OCI-LY7 (cell line): ENCODE results near the gene SETD1A. TPM values are rescaled to one million over a fixed set of nuclear protein-coding genes. Genes with fewer than 3 reads are reported as not detected.

ENCODE experiments used
- BruUV-seq: library from RNA; stranded (reverse); fragments of 400-500 nt; replicated peaks from 2 replicates; lab custom pipeline; 2021; lab: Mats Ljungman, UMichigan
- CTCF ChIA-PET: fragments of 300-600 bp; sonication (Branson Sonifier 250); formaldehyde crosslinking; loops from one replicate; lab custom pipeline; 2022; ENCODE audit warnings: antibody characterized with exemption; ENCODE audit not compliant: unreplicated experiment; lab: Charles Lee
- POLR2A ChIA-PET: fragments of 300-600 bp; sonication (Branson Sonifier 250); formaldehyde crosslinking; loops from one replicate; lab custom pipeline; 2022; ENCODE audit warnings: antibody characterized with exemption; lab: Charles Lee
- DNase-seq: peaks from one replicate; pipeline ENCODE4 v3.0.0-alpha.2; 2015; ENCODE audit warnings: low spot score
- H2AFZ ChIP-seq: fragments of 200-600 bp; sonication (generic), shearing (Covaris generic); 2 replicates; pipeline ENCODE4 v1.6.1; 2014; ENCODE audit warnings: mild to moderate bottlenecking, antibody characterized with exemption, low read length, moderate library complexity
- H3K27ac ChIP-seq: fragments of 200-600 bp; sonication (generic); 2 replicates; pipeline ENCODE4 v1.5.1; 2014; ENCODE audit warnings: mixed run types, low read depth, mild to moderate bottlenecking, moderate library complexity, low read length, inconsistent platforms; ENCODE audit not compliant: poor library complexity, severe bottlenecking
- H3K36me3 ChIP-seq: fragments of 200-600 bp; sonication (generic); 2 replicates; pipeline ENCODE4 v1.6.1; 2014; ENCODE audit warnings: mild to moderate bottlenecking, antibody characterized with exemption, low read length, moderate library complexity, mixed read lengths; ENCODE audit not compliant: insufficient read depth
- H3K4me1 ChIP-seq: fragments of 200-600 bp; sonication (generic); 2 replicates; pipeline ENCODE4 v1.5.1; 2014; ENCODE audit warnings: mild to moderate bottlenecking, low read length; ENCODE audit not compliant: insufficient read depth, poor library complexity, severe bottlenecking
- H3K4me2 ChIP-seq: fragments of 200-600 bp; sonication (generic); 2 replicates; pipeline ENCODE4 v1.6.1; 2014; ENCODE audit warnings: mild to moderate bottlenecking, low read length
- H3K4me3 ChIP-seq: fragments of 200-600 bp; sonication (generic); 2 replicates; pipeline ENCODE4 v1.5.1; 2014; ENCODE audit warnings: mild to moderate bottlenecking, low read depth, low read length; ENCODE audit not compliant: poor library complexity, severe bottlenecking
- H3K79me2 ChIP-seq: fragments of 200-600 bp; sonication (generic); 2 replicates; pipeline ENCODE4 v1.6.1; 2016; ENCODE audit warnings: low read depth, mild to moderate bottlenecking, low read length, moderate library complexity, mixed read lengths; ENCODE audit not compliant: insufficient read depth
- H3K9me2 ChIP-seq: fragments of 200-600 bp; sonication (generic); 2 replicates; pipeline ENCODE4 v1.6.1; 2016; ENCODE audit warnings: mild to moderate bottlenecking, low read length, mixed read lengths; ENCODE audit not compliant: insufficient read depth
- H3K9me3 ChIP-seq: fragments of 200-600 bp; sonication (generic); 2 replicates; pipeline ENCODE4 v1.6.1; 2014; ENCODE audit warnings: mild to moderate bottlenecking, mixed run types, low read length, mixed read lengths
- H4K20me1 ChIP-seq: fragments of 200-600 bp; sonication (generic); 2 replicates; pipeline ENCODE4 v1.6.1; 2014; ENCODE audit warnings: mild to moderate bottlenecking, antibody characterized with exemption, low read length, moderate library complexity, mixed read lengths; ENCODE audit not compliant: insufficient read depth
- EZH2phosphoT487 ChIP-seq: fragments of 200-600 bp; sonication (generic); IDR thresholded peaks from 2 replicates; pipeline ENCODE4 v1.6.1; 2018; ENCODE audit warnings: low read depth, borderline replicate concordance, mild to moderate bottlenecking, mixed run types, antibody characterized with exemption, low read length, moderate library complexity, mixed read lengths
- intact Hi-C: fragments of 100-400 bp; cut with micrococcal nuclease; formaldehyde crosslinking; loops from one replicate; pipeline ENCODE4 v1.10.0; 2022; ENCODE audit not compliant: unreplicated experiment
- total RNA-seq, 2 experiments: library from RNA; depleted of rRNA in 1 of 2; stranded (reverse); fragments of >200 nt in 1 of 2; shearing (Covaris generic) in 1 of 2; gene quantifications; 2 replicates each; pipeline ENCODE4 v1.2.3, GENCODE V29; 2014 to 2022
- TF ChIP-seq, protein P1 (sequence below): fragments of 200-600 bp; sonication (generic); conservative IDR thresholded peaks from 2 replicates; pipeline ENCODE4 v1.5.1; 2014; ENCODE audit warnings: mild to moderate bottlenecking, antibody characterized with exemption, low read length, moderate library complexity, mixed read lengths

SETD1A gene
- total RNA-seq, 2 experiments from 2014 or later: 8.6 to 36.0 TPM

GRCh38 chr16:30987581-30988190 is 30.1 kb downstream of the SETD1A start:
- ChIA-PET POLR2A (no interaction called here), CTCF (no interaction called here)
- no peak overlapping the region for H2AFZ ChIP-seq
- no peaks in the 10 kb centered on the region for H3K79me2 ChIP-seq
- no TSS peak for BruUV-seq
- TF ChIP-seq, protein P1, sequence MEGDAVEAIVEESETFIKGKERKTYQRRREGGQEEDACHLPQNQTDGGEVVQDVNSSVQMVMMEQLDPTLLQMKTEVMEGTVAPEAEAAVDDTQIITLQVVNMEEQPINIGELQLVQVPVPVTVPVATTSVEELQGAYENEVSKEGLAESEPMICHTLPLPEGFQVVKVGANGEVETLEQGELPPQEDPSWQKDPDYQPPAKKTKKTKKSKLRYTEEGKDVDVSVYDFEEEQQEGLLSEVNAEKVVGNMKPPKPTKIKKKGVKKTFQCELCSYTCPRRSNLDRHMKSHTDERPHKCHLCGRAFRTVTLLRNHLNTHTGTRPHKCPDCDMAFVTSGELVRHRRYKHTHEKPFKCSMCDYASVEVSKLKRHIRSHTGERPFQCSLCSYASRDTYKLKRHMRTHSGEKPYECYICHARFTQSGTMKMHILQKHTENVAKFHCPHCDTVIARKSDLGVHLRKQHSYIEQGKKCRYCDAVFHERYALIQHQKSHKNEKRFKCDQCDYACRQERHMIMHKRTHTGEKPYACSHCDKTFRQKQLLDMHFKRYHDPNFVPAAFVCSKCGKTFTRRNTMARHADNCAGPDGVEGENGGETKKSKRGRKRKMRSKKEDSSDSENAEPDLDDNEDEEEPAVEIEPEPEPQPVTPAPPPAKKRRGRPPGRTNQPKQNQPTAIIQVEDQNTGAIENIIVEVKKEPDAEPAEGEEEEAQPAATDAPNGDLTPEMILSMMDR: no peak
- TF ChIP-seq EZH2phosphoT487: no peak
- no peak overlapping the region for H3K4me3 ChIP-seq
- no peaks in the 10 kb centered on the region for H4K20me1 ChIP-seq
- DNase-seq: no peak
- H3K36me3 ChIP-seq: peaks cover 40% of the 10 kb centered on the region
- H3K4me2 ChIP-seq: no peak overlapping the region
- no peak overlapping the region for H3K27ac ChIP-seq
- H3K9me2 ChIP-seq: no peaks in the 10 kb centered on the region
- H3K9me3 ChIP-seq: no peaks in the 10 kb centered on the region
- H3K4me1 ChIP-seq: no peaks in the 10 kb centered on the region
- intact Hi-C loops: loop anchor here (5.0 to 10.0 kb wide), 2 partner anchors 307 to 455 kb away; partner anchors contain the start of gene ZNF843

DNA sequence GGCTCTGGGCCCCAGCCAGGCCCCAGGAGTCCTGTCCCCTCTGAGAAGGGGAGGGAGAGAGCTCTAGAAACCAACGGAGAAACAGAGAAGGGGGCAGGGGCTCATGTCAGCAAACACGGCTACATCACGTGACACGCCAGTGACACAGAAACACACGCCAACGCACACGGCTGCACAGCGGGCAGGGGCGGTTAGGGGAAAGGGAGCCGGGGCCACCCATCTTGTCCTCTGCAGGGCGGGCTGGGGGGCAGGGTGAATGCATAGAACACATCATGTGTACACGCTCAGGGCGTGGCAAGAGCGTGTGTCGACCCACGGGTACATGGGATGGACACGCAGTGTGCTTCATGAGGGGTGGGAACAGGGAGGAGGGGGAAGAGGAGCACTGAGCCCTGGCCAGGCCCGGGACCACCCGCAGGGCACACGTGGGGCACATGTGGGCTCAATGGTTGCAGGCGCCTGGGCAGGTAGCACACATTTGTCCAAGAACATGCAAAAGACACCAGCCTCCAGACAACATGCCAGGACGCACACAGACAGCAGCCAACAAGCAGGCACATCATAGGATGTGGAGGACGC is 32.0 kb downstream of the SETD1A start:
- Histone ChIP-seq H2AFZ (no peak overlapping the region), H3K9me2 (no peaks in the 10 kb centered on the region), H4K20me1 (no peaks in the 10 kb centered on the region), H3K4me2 (no peak overlapping the region), H3K4me3 (no peak overlapping the region), H3K9me3 (no peaks in the 10 kb centered on the region), H3K79me2 (no peaks in the 10 kb centered on the region), H3K27ac (no peak overlapping the region), H3K4me1 (no peaks in the 10 kb centered on the region), H3K36me3 (peaks cover 21% of the 10 kb centered on the region)
- BruUV-seq: no TSS peak
- no peak for DNase-seq
- POLR2A ChIA-PET: interaction anchor here (1.3 kb wide), 1 partner anchor 13 kb away, joined by 4 read pairs; no protein-coding TSS in a partner anchor
- intact Hi-C loops: loop anchor here (5.0 to 10.0 kb wide), 2 partner anchors 305 to 453 kb away; partner anchors contain the start of gene ZNF843
- CTCF ChIA-PET: no interaction called here
- TF ChIP-seq EZH2phosphoT487: no peak
- TF ChIP-seq, protein P1: no peak

GRCh38 chr16:30990105-30990504 is 32.6 kb downstream of the SETD1A start:
- DNase-seq: no peak
- ChIA-PET CTCF (no interaction called here), POLR2A (interaction anchor here (1.3 kb wide), 1 partner anchor 12 kb away, joined by 4 read pairs; no protein-coding TSS in a partner anchor)
- no peaks in the 10 kb centered on the region for H3K79me2 ChIP-seq
- no peak overlapping the region for H2AFZ ChIP-seq
- no peaks in the 10 kb centered on the region for H3K9me2 ChIP-seq
- peaks cover 18% of the 10 kb centered on the region for H3K36me3 ChIP-seq
- no peaks in the 10 kb centered on the region for H4K20me1 ChIP-seq
- intact Hi-C loops: no loop called here
- no peak overlapping the region for H3K4me3 ChIP-seq
- TF ChIP-seq, protein P1: no peak
- no peak for TF ChIP-seq EZH2phosphoT487
- H3K4me2 ChIP-seq: no peak overlapping the region
- no TSS peak for BruUV-seq
- no peak overlapping the region for H3K27ac ChIP-seq
- no peaks in the 10 kb centered on the region for H3K9me3 ChIP-seq
- H3K4me1 ChIP-seq: no peaks in the 10 kb centered on the region
